Testis (tissue), 2 donors: ENCODE results near the gene SOS2.

Experiments used
- POLR2A ChIP-seq: fragments of 450-650 bp; IDR thresholded peaks from one replicate; pipeline ENCODE4 v1.6.1; 2017; ENCODE audit warnings: antibody characterized with exemption, mild to moderate bottlenecking, moderate library complexity
- TF ChIP-seq, protein P1 (sequence below), 3 experiments: fragments of 450-650 bp in 2 of 3; fragments of 200-600 bp in 1 of 3; sonication (generic) in 1 of 3; IDR thresholded peaks; one replicate each; pipeline ENCODE4 v1.5.1; 2016 to 2019; ENCODE audit warnings: antibody characterized with exemption in 3 of 3, mild to moderate bottlenecking in 2 of 3, moderate library complexity in 1 of 3

DNA sequence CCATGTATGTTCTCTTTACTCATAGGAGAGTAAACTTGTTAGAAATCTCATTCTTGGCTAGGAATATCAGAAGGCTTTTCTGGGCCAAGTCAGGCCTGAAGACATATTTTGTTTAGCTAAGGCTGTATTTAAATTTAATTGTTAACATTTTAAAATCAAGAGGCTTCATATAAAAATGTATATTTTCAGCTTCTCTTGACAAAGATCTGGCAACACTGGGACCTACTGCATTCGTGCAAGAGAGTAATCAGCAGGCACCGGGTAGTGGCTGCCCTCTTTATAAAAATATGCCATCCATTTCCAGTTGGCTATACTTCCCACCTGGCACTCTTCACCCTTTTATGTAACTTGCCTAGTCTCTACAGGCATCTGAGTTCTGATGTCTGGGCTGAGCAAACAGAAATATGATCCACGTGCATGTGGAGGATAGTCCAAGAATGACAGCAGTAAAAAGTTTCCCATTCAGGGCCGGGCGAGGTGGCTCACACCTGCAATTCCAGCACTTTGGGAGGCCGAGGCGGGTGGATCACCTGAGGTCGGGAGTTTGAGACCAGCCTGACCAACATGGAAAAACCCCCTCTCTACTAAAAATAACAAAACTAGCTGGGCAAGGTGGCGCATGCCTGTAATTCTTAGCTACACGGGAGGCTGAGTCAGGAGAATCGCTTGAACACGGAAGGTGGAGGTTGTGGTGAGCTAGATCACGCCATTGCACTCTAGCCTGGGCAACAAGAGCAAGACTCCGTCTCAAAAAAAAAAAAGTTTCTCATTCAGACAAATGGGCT, 2.0 kb upstream of the SOS2 start:
- TF ChIP-seq, protein P1, sequence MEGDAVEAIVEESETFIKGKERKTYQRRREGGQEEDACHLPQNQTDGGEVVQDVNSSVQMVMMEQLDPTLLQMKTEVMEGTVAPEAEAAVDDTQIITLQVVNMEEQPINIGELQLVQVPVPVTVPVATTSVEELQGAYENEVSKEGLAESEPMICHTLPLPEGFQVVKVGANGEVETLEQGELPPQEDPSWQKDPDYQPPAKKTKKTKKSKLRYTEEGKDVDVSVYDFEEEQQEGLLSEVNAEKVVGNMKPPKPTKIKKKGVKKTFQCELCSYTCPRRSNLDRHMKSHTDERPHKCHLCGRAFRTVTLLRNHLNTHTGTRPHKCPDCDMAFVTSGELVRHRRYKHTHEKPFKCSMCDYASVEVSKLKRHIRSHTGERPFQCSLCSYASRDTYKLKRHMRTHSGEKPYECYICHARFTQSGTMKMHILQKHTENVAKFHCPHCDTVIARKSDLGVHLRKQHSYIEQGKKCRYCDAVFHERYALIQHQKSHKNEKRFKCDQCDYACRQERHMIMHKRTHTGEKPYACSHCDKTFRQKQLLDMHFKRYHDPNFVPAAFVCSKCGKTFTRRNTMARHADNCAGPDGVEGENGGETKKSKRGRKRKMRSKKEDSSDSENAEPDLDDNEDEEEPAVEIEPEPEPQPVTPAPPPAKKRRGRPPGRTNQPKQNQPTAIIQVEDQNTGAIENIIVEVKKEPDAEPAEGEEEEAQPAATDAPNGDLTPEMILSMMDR (IDR thresholded peaks at IDR 0.05) = no peak
- TF ChIP-seq POLR2A = no peak
